NCI-H1436 (cell line): ENCODE measurements around the gene CHCHD6.

ENCODE experiments used
- DNase-seq: peaks from one replicate; lab custom pipeline; 2025; lab: John Stamatoyannopoulos, UW

Gene CHCHD6

DNA sequence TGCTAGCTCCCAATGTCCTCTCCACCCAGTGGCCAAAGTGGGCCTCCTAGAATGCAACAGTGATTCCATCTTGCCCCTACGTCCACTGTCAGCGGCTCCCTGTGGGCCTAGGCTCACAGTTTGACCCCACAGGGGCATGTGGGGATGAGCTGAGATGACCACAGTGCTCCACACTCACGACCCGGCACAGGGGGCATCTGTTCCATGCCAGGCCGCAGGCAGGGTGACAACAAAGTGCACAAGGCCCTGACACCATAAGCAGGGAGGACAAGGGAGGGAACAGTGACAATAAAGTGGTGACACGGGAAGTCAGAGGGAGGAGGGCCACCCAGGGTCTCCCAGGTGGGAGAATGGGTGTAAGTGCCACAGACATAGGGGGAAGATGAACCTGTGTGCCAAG is 273.8 kb downstream of the CHCHD6 start:
- no peak for DNase-seq

DNA sequence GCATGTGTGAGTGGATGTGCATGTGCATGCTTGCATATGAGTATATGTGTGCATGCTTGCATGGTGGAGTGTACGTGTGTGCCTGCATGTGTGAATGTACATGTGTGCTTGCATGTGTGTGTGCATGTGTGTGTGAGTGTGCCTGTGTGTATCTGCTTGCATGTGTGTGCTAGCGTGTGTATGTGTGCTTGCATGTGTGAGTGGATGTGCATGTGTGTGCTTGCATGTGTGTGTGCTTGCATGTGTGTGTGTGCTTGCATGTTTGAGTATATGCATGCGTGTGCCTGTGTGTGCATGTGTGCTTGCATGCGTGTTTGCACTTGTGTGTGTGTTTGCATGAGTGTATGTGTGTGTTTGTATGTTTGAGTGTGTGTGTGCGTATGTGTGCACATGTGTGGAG is 274.3 kb downstream of the CHCHD6 start:
- DNase-seq = no peak

DNA sequence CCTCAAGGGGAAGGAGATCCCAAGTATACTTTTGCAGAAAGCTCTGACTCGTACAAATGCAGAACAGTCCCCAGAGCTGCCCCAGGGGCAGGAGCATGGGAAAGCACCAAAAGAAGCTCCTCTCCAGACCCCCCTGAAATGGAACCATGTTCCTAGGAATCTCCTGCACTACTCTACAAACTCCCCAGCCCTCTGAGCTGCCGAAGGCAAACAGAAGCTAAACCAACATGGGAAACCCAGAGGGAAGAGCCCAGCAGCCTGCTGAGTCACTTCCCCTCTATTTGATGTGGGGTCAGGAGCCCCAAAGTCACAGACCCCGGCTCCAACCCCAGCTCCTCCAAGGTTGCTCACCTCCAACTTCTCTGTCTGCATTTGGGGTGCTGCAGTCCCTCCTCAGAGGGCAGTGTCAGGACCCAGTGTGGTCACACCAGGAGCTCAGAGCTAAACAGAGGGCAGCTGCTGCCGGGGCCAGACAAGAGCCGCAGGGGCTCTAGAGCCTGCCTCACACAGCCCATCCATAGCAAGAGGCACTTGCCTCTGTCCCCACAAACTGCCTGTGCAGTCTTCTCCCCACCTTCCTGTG is 275.1 kb downstream of the CHCHD6 start:
- DNase-seq = no peak

DNA sequence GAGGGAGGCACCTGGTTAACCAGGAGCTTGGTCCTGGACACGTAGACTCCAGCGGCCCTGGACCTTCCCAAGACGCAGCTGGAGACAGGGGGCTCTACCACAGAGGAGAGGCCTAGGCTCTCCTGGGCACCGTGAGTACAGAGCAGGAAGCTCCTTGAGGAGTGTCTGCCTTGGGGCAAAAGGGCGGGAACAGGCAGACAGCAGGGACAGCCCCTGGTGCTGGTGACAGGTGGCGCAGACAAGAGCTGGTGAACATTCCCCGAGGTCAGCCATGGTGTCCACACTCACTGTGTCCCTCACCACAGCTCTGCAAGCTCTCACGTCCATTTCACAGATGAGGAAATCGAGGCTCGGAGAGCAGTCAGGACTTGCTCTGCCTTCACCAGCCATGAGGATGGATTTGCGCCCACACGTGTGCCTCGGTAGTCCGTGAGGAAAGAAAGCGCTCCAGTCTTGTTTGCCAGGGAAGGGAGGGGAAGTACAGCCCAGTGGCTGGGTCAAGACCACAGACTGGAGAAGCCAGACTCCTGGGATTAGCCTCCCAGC is 276.3 kb downstream of the CHCHD6 start:
- DNase-seq = no peak

DNA sequence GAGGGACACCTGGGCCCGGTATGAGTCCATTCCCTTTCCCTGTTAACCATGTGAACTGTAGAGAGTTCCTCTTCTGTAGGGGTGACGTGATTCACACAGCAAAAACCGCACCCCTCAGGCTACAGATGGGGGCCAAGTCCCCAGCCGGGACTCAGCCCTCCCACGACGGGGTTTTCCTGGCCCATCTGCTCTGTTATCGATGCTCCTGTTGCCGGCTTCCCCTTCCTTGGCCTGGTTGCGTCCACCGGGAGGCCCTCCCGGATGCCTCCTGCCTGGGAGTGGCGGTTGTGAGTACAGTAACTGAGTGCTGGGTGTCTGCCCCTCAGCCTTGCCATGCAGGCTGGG is 278.1 kb downstream of the CHCHD6 start:
- no peak for DNase-seq

DNA sequence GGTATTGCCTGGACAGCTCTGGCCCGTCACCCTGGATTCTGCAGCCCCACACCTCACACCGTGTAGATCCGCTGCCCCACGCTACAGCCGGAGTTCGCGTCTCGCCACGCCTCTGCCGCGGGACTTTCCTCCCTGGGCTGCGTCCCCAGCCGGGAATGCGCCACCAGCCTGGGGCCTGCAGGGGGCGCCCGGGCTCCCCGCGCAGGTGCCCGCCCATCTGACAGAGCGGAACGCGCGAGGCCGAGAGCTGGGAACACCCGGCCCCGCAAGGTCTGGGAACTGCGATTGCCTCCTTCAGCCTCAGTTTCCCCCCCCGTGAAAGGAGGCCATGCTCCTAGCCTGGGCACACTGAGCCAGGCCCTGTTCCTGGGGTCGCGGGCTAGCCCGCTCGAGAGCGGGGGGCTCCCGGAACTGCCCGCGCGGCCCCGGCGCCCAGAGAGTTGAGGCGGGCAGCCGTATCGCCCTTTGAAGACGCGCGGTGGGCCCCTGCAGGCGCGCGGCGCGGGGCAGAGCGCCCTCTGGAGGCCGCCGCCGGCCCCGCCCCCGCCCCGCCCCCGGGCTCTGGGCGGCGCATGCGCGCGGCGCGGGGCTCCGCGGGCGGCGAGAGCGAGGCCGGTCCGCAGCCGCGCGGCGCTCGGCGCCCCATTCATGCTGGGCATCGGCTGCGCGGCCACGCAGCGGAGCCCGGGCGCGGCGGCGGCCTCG is 278.6 kb downstream of the CHCHD6 start, which contains the start of gene PLXNA1:
Gene PLXNA1 (plus strand): TSS at position 645 of the 705 bp plus-strand sequence. CDS start 5,479 bp downstream, outside the sequence.
- DNase-seq = peak; percentile 74

DNA sequence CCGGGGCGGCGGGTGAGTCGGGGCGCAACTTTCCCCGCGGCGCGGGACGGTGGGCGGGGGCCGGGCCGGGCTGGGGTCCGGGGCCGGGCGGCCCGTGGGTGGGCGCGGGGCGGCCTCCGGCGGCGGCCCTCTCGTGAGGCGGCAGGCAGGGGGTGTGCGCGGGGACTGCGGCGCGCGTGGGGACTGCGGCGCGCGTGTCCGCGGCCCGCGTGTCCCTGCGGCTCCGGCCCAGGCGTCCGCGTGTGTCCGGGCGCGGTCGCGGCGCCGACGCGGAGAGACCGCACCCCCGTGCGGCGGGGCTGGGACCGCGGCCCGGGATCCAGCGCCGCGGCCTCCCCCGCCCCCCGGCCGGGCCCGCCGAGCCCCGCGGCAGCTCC is 279.2 kb downstream of the CHCHD6 start:
- no peak for DNase-seq

DNA sequence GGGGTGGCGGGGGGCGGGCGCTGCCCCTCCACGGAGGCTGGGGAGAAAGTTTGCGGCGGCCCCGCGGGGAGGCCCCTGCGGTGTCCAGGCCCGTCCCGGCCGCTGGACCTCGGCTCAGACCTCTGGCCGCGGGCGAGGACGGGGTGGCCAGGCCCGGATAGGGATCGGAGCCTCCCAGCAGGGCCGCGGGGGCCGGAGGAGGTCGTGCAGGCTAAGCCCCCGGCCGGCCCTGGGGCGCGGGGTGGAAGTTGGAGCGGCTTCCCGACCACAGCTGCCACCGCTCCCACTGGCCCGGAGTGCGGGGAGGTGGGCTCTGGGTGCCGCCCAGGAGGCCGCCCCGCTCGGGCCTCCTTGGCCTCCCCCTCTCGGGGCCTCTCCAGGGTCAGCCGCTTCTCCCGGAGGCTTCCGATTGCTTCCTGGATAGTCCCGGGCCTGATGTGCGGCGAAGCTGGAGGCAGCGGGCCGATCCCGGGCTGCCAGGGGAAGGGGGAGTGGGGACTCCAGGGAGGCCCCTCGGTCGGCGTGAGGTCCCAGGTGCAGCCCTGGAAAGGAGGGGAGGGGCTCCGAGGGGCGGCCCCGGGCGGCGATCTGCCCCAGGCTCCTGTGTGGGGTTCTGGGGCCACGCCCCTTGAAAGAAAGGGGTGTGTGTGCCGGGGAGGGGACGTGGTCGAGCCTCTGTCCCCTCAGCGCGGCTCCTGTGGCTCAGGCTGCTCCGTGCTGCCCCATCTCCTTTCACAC is 279.8 kb downstream of the CHCHD6 start:
- peak; percentile 31 for DNase-seq

DNA sequence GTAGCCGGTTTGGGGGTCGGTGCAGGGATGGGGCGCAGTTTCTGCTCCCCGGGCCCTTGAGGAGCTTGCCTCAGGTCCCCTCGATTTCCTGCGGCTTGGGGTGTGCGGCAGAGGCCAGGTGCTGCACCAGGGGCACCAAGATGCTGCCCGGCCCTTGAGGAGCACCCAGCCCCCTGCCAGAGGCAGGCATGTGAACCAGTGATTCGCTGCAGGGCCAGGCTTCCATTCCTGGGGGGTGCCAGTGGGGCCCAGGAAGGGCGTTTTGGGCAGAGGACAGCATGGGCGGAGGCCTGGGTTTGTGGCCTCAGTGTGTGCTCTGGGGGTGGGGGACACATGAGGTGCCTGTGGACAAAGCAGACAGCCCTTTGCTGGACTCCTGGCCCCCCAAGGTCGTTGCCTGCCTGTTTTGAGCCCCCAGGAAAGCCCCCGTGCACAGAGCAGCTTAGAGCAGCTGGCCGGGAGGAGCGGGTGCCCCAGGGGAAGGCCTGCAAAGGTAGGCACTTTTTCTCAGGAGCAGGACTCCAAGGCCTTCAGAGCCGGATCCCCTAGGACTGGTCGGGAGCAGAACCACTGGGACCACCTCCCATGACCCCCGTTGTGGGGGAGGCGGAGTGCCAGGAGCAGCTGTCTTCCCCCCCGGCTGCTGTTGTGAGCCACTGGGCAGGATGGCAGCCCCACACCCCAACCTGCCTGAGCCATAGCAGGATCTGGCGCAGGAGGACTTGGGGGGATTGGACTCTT is 280.5 kb downstream of the CHCHD6 start:
- DNase-seq = no peak

DNA sequence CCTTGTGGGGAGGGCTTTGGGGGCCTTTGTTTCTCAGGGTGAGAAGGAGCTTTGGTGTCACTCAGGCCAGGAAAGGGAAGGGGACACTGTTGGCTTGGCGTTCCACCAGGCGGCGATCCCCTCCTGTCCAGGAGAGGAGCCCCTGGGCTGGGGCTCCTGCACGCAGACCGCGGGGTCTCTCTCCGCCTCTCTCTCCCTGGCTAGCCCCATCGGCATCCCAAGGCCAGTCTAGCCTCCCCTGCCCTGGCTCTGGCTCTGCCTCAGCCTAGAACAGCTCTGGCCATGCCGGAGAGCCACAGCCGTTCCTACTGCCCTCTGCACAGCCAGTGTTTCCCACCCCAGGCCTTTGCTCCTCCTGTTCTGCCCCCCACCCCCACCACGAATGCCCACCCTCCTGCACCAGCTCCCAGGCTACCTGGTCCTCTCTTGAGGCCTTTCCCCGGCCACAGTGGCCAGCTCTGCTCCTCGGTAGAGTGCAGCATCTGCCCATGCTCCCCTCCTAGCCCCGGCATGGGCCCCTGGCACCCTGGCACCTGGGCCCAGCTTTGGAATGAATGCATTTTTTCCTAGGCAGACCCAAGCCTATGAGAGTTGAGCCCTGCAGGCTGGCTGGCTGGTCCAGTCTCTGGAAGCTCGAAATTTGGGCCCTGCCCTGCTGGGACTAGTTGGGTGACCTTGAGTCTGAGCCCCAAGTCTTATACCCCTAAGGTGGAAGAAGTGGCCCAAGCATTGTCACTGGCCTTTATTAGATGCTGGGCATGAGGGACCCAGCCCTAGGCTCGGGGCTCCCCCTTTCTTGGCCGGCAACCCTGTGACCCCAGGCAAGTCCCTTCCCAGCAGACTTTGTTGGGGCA is 281.3 kb downstream of the CHCHD6 start:
- no peak for DNase-seq

DNA sequence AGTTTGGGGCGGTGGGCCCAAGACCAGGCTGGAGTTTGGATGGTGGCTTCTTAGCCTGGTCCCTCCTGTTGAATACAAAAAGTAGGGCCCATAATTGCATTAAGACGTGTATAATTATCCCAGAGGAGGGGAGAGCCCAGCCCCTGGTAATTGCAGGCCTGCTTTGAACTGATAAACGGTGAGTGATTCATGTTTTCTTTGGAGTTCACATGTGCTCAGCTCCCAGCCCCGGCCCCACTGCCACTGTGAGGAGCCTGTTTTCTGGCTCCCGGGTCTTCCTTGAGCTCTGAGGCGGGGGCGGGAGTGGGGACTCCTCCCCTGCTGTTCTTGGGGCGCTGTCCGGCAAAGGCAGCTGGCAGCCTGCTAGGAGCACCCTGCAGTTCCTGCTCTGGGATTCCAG is 282.0 kb downstream of the CHCHD6 start:
- DNase-seq = peak; percentile 33

DNA sequence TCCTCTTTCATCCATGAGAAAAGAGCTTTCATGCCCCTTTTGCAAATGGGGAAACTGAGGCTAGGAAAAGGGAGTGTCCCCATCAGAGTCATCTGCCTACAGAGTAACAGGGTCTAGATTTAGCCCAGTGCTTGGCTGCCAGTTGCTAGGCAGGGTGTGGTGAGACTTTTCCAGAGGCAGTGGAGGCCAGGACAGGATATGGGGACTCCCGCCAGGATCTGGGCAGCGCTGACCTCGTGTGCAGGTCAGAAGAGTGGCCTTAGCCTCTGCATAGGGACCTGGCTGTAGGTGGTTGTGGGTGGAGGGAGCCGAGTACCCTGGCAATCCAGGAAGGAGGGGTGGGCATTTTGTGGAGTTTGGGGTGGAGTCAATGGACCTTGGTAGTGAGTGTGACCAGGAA is 283.1 kb downstream of the CHCHD6 start:
- DNase-seq = no peak

DNA sequence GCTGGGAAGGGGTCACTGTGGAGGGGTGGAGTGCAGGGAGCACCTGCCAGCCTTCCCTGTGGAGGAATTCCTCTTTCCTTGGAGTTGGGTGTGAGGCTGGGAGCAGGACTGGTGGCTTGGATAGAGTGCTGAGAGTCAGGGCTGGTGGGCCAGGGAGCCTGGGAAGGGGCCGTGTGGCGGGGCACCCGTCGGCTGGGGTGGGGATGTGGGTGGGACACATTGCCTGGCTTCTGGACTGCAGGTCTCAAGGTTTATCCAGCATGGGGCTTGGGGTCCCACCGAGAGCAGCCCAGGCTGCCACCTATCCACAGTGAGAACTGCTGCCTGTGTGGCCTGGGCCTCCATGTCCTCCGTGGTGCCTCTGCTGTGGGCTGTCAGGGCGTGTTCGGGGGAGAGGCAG is 283.6 kb downstream of the CHCHD6 start:
- DNase-seq = no peak

DNA sequence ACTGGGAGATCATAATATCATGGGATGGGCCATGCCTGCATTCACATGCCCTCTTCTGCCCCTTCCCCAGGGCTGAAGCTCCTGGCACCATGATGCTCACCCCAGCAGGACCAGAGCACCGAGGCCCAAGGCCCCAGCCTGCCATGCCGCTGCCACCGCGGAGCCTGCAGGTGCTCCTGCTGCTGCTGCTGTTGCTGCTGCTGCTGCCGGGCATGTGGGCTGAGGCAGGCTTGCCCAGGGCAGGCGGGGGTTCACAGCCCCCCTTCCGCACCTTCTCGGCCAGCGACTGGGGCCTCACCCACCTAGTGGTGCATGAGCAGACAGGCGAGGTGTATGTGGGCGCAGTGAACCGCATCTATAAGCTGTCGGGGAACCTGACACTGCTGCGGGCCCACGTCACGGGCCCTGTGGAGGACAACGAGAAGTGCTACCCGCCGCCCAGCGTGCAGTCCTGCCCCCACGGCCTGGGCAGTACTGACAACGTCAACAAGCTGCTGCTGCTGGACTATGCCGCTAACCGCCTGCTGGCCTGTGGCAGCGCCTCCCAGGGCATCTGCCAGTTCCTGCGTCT is 284.5 kb downstream of the CHCHD6 start:
- DNase-seq = no peak

DNA sequence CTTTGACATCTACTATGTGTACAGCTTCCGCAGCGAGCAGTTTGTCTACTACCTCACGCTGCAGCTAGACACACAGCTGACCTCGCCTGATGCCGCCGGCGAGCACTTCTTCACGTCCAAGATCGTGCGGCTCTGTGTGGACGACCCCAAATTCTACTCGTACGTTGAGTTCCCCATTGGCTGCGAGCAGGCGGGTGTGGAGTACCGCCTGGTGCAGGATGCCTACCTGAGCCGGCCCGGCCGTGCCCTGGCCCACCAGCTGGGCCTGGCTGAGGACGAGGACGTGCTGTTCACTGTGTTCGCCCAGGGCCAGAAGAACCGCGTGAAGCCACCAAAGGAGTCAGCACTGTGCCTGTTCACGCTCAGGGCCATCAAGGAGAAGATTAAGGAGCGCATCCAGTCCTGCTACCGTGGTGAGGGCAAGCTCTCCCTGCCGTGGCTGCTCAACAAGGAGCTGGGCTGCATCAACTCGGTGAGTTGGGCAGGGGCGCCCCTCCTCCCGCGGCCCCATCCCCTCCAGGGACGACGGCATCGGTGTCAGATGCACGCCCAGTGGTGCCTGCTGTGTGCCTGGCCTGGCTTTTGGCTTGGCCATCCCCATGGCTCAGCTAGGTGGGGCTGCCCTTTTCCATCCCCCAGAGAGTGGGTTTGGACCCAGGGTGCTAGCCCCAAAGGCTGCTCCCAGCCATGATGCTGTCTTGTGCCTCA is 285.4 kb downstream of the CHCHD6 start:
- no peak for DNase-seq

DNA sequence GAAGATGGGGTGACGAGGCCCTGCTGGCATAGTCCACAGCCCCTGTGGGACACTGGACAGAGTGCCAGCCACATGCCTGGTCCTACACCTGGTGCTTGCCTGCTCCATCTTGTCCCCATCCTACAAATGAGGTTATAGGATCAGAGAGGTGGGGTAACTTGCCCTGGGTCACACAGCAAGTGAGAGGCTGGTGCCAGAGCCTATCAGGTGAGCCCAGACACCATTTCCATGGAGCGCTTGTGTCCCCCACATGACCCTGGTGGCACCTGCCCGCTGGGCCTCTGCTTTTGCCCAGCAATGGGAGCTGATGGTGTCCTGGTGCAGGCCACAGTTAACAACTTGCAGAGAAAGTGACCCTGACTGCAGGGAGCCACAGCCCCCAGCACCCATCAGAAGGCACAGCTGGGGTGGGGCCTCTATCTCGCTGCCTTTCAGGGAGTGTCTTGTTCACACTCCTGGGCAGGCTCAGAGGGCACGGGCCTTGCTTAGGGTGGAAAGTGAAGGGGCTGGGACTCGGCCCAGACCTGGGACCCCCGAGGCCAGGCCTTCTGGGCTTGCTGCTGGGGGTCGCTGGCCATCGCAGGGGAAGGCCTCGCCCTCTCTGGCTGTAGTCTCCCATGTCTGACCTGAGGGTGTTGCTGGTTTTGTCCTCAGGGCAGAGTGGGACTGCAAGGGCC is 286.1 kb downstream of the CHCHD6 start:
- no peak for DNase-seq

DNA sequence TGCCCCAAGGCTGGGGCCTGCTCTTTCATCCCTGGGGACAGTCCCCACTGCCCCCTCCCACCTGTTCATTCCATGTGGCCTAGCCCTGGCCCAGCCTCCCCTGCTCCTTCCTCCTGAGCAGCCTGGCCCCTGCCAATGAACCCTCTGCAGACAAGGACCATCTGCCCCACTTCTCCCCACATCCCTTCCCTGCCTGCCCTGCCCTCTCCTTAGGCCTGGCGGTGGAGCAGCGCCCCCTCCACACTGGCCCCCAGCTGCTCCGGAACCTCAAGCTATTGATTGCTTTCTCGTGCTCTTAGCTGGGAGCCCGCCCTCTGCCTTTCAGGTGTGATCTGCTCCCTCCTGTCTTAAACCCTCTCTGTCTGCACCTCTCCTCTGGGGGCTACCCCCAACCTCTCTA is 286.9 kb downstream of the CHCHD6 start:
- no peak for DNase-seq

DNA sequence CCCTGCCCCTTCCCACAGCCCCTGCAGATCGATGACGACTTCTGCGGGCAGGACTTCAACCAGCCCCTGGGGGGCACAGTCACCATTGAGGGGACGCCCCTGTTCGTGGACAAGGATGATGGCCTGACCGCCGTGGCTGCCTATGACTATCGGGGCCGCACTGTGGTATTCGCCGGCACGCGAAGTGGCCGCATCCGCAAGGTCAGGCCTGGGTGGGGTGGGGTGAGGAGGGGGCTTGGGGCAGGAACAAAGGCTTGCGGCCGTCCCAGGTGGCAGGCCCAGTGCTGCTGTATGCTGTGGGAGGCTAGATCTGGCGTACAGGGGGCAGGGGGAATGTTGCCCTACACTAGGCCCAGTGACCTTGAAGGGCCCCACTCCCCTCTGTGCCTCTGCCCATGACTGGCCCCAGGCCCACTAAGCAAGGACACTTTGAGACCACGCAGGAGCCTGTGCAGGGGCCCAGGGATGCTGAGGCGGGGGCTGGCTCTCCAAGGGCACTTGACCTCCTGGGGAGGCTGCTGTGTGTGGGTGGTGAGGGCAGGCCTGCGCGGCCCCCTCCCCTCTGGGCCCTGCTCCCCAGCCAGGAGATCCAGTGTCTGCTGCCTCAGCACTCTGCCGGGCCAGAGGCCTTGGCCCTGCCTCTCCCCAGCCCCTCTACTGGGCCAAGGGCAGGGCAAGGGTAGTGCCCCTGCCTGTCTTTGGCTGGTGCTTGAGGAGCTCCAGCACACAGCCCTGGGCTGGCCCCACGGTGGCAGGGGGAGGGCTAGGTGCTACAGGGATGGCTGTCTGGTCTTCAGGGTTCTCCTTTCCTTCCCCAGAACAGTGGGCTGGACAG is 287.5 kb downstream of the CHCHD6 start:
- DNase-seq = no peak

DNA sequence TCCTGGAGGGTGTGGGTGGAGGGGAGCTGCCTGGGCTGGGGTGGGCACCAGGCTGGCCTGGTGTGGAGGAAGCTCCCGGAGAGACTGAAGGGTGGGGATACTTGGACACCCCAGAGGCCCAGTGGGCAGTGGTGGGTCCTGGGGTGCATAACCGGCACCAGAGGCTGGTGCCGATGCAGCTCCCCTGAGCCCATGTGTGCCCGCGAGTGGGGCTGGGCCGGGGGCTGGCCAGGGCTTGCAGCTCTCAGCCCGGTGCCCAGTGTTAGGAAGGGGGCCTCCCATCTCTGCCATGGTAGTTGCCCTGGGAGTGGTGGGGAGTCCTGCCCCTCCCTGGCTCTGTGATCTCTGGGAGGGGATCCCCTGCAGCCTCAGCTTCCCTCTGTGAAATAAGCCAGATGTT is 288.2 kb downstream of the CHCHD6 start:
- DNase-seq = no peak
